Stimulated activated CD4-positive, alpha-beta T cell treated with anti-CD3 and anti-CD28 coated beads, TNF-alpha, amount 100 ng/mL, for 48 hours (primary cell): ENCODE data around the gene RRAGD.

ENCODE experiments used
- DNase-seq, 3 donors: peaks; one replicate each; pipeline ENCODE4 v3.0.0-alpha.2; 2020; ENCODE audit warnings: low read depth in 3 of 3

The RRAGD gene

GRCh38 chr6:89346433-89346832 lies 65.6 kb downstream of the RRAGD start:
- DNase-seq, result no peak

- no peak for DNase-seq
Measured at GRCh38 chr6:89339565-89339964, 72.5 kb downstream of the RRAGD start.

GRCh38 chr6:89335164-89335563 lies 76.9 kb downstream of the RRAGD start:
- DNase-seq, result no peak

- no peak for DNase-seq
Measured at GRCh38 chr6:89330910-89331309, 81.2 kb downstream of the RRAGD start.

GRCh38 chr6:89328976-89329375 lies 83.1 kb downstream of the RRAGD start:
- DNase-seq, result no peak

GRCh38 chr6:89324304-89324703 lies 87.8 kb downstream of the RRAGD start:
- no peak for DNase-seq

- no peak for DNase-seq
Measured at GRCh38 chr6:89323511-89323971, 88.5 kb downstream of the RRAGD start.

GRCh38 chr6:89321131-89321970 lies 90.7 kb downstream of the RRAGD start:
- no peak for DNase-seq

GRCh38 chr6:89320012-89320559 lies 92.0 kb downstream of the RRAGD start:
- DNase-seq, result no peak

GRCh38 chr6:89317067-89317466 lies 95.0 kb downstream of the RRAGD start:
- DNase-seq, result no peak

- DNase-seq, result no peak
Measured at GRCh38 chr6:89315249-89315885, 96.7 kb downstream of the RRAGD start, which contains the start of gene GABRR2. Gene GABRR2, minus strand, starts transcription at chr6:89315299. Its CDS starts 134 bp downstream, at chr6:89315165.

GRCh38 chr6:89314692-89315091 lies 97.4 kb downstream of the RRAGD start:
- DNase-seq, result no peak
